ENCODE results near the gene SRL.

GRCh38 chr16:4206680-4207079 lies 35.2 kb downstream of the SRL start:
- TF ChIP-seq CTCF (IDR thresholded peaks at IDR 0.05 in 8 of 11, conservative IDR thresholded peaks at IDR 0.05 in 3 of 11) (no peak), POLR2A (IDR thresholded peaks at IDR 0.05) (no peak)
